Calu3 (cell line): Measurements from ENCODE around the gene ARMH3. TPM values are rescaled to one million over a fixed set of nuclear protein-coding genes. Genes with fewer than 3 reads are reported as not detected.

ENCODE experiments used
- BruUV-seq: library from RNA; stranded (reverse); fragments of 400-500 nt; replicated peaks from 2 replicates; lab custom pipeline; 2021; lab: Mats Ljungman, UMichigan
- CTCF ChIA-PET: fragments of 300-600 bp; sonication (Branson Sonifier 250); formaldehyde crosslinking; loops from one replicate; lab custom pipeline; 2022; ENCODE audit warnings: antibody characterized with exemption; lab: Charles Lee
- DNase-seq: peaks from one replicate; pipeline ENCODE4 v3.0.0; 2022
- H3K27ac Mint-ChIP-seq: one replicate; pipeline ENCODE4 v1.8.0; 2022; ENCODE audit warnings: mixed read lengths; ENCODE audit not compliant: unreplicated experiment
- H3K27me3 Mint-ChIP-seq: one replicate; pipeline ENCODE4 v1.8.0; 2022; ENCODE audit warnings: mixed read lengths; ENCODE audit not compliant: unreplicated experiment
- H3K36me3 Mint-ChIP-seq: one replicate; pipeline ENCODE4 v1.8.0; 2022; ENCODE audit warnings: mild to moderate bottlenecking, moderate library complexity, mixed read lengths; ENCODE audit not compliant: insufficient read depth, unreplicated experiment
- H3K4me1 Mint-ChIP-seq: one replicate; pipeline ENCODE4 v1.8.0; 2022; ENCODE audit warnings: mild to moderate bottlenecking, low read depth, mixed read lengths; ENCODE audit not compliant: unreplicated experiment
- H3K4me3 Mint-ChIP-seq: one replicate; pipeline ENCODE4 v1.8.0; 2022; ENCODE audit warnings: mild to moderate bottlenecking, low read depth, moderate library complexity, mixed read lengths; ENCODE audit not compliant: unreplicated experiment
- H3K9me3 Mint-ChIP-seq: one replicate; pipeline ENCODE4 v1.8.0; 2022; ENCODE audit warnings: low read depth, mixed read lengths; ENCODE audit not compliant: unreplicated experiment
- CTCF ChIP-seq: fragments of 200-600 bp; IDR thresholded peaks from one replicate; pipeline ENCODE4 v1.8.0; 2022; ENCODE audit warnings: antibody characterized with exemption; ENCODE audit not compliant: unreplicated experiment
- intact Hi-C: fragments of 100-400 bp; cut with micrococcal nuclease; formaldehyde crosslinking; loops from one replicate; pipeline ENCODE4 v1.10.0; 2022; ENCODE audit not compliant: unreplicated experiment
- total RNA-seq: library from RNA; stranded (reverse); gene quantifications from 2 replicates; pipeline ENCODE4 v1.2.3, GENCODE V29; 2022

The ARMH3 gene
- total RNA-seq, 1 experiment from 2014 or later = 14.1 TPM

DNA sequence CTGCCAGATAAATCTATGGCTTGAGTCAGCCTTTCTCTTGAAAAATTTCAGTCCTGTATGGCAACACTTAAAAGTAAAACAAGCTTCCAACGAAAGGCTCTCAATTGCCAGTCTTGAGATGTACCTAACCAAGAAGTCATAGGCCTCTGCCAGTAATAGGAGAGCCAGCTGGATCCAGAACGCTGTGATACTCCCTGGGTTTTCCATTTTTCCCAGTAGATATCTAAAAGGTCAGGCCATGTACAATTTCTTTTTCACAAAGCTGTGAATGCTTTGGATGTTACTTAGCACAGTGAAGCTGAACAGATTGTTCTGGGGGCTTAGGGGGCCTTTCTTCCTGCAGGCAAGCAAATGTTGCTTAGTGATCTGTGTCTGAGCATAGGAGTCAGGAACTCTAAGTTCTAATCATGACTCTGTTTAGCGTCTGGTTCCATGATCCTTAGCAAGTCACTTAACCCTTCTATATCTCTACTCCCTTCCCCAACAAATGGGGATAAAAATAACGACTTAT lies 86.5 kb downstream of the ARMH3 start:
- peaks cover 6% of the 10 kb centered on the region for H3K36me3 Mint-ChIP-seq
- intact Hi-C loops = no loop called here
- H3K9me3 Mint-ChIP-seq = no peaks in the 10 kb centered on the region
- DNase-seq = no peak
- H3K27ac Mint-ChIP-seq = no peak overlapping the region
- peaks cover 9% of the 10 kb centered on the region for H3K4me1 Mint-ChIP-seq
- H3K27me3 Mint-ChIP-seq = no peaks in the 10 kb centered on the region
- CTCF ChIA-PET = no interaction called here
- TF ChIP-seq CTCF = no peak
- no TSS peak for BruUV-seq
- no peak overlapping the region for H3K4me3 Mint-ChIP-seq

GRCh38 chr10:101968940-101969321 lies 87.0 kb downstream of the ARMH3 start:
- BruUV-seq = no TSS peak
- H3K4me3 Mint-ChIP-seq = no peak overlapping the region
- H3K27ac Mint-ChIP-seq = no peak overlapping the region
- CTCF ChIA-PET = no interaction called here
- intact Hi-C loops = no loop called here
- H3K4me1 Mint-ChIP-seq = peaks cover 9% of the 10 kb centered on the region
- no peaks in the 10 kb centered on the region for H3K27me3 Mint-ChIP-seq
- peaks cover 6% of the 10 kb centered on the region for H3K36me3 Mint-ChIP-seq
- H3K9me3 Mint-ChIP-seq = no peaks in the 10 kb centered on the region
- no peak for TF ChIP-seq CTCF
- DNase-seq = no peak

- intact Hi-C loops = no loop called here
- peaks cover 6% of the 10 kb centered on the region for H3K36me3 Mint-ChIP-seq
- peaks cover 4% of the 10 kb centered on the region for H3K4me1 Mint-ChIP-seq
- BruUV-seq = no TSS peak
- no peaks in the 10 kb centered on the region for H3K9me3 Mint-ChIP-seq
- DNase-seq = no peak
- TF ChIP-seq CTCF = no peak
- H3K27me3 Mint-ChIP-seq = no peaks in the 10 kb centered on the region
- H3K27ac Mint-ChIP-seq = no peak overlapping the region
- H3K4me3 Mint-ChIP-seq = no peak overlapping the region
- CTCF ChIA-PET = no interaction called here
These were observed 87.6 kb downstream of the ARMH3 start for GRCh38 chr10:101968286-101968939.

DNA sequence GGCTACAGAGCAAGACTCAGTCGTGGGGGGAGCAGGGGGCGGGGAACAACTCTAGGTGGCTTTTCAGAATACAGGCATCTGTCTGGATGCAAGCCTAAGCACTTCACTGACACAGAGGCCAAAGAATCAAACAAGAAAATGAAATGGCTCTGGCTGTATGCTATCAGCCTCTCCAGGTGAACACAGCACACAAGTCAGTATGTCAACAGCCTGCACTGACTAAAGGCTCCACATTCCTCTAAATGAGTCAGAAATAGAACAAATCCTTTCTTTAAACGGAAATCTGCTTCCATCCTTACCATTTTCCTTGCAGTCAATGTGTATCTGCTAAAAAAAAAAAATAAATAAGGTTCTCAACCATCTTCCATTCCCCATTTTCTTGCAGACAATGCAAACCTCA lies 88.3 kb downstream of the ARMH3 start:
- Mint-ChIP-seq H3K27me3 (no peaks in the 10 kb centered on the region), H3K4me3 (no peak overlapping the region), H3K27ac (no peak overlapping the region), H3K9me3 (no peaks in the 10 kb centered on the region), H3K4me1 (no peaks in the 10 kb centered on the region), H3K36me3 (peaks cover 6% of the 10 kb centered on the region)
- intact Hi-C loops = no loop called here
- TF ChIP-seq CTCF = no peak
- DNase-seq = no peak
- CTCF ChIA-PET = no interaction called here
- BruUV-seq = no TSS peak
